Colonic mucosa (tissue), 4 donors: ENCODE results near the gene LLPH. TPM values are rescaled to one million over a fixed set of nuclear protein-coding genes. Genes with fewer than 3 reads are reported as not detected.

Experiments
- DNase-seq: peaks from one replicate; pipeline ENCODE4 v3.0.0-alpha.2; 2020
- H3K27ac ChIP-seq: fragments of 200-600 bp; one replicate; pipeline ENCODE4 v1.8.0; 2021
- H3K27me3 ChIP-seq: fragments of 200-600 bp; one replicate; pipeline ENCODE4 v1.8.0; 2021
- H3K36me3 ChIP-seq: fragments of 200-600 bp; one replicate; pipeline ENCODE4 v1.8.0; 2021
- H3K4me1 ChIP-seq: fragments of 200-600 bp; one replicate; pipeline ENCODE4 v1.8.0; 2021; ENCODE audit warnings: mild to moderate bottlenecking
- H3K4me3 ChIP-seq: fragments of 200-600 bp; one replicate; pipeline ENCODE4 v1.8.0; 2021
- H3K9ac ChIP-seq, 2 donors: one replicate each; pipeline ENCODE4 v1.7.0; 2013; ENCODE audit warnings: control low read depth in 2 of 2, low read depth in 2 of 2, low read length in 2 of 2
- H3K9me3 ChIP-seq: fragments of 200-600 bp; one replicate; pipeline ENCODE4 v1.8.0; 2021
- CTCF ChIP-seq: fragments of 200-600 bp; IDR thresholded peaks from one replicate; pipeline ENCODE4 v1.8.0; 2022; ENCODE audit warnings: antibody characterized with exemption, mild to moderate bottlenecking
- intact Hi-C: fragments of 100-400 bp; cut with DNase I; formaldehyde crosslinking; loops from one replicate; pipeline ENCODE4 v1.14.1; 2022
- total RNA-seq, 2 donors: library from RNA; stranded (reverse); fragmentation: NEBNext Ultra II Directional in 1 of 2; extraction: Animal tissue kit (Norgen Biotek cat#: 25700) in 1 of 2; gene quantifications; one replicate each; pipeline ENCODE4 v1.2.1, GENCODE V29; 2021
- donor health status: healthy.
- donor health status: DM: no; HTN: no; CAD: no.
- donor health status: DM: no; HTN: no; CAD: no.

The LLPH gene
- total RNA-seq, 2 donors from 2014 or later = 21.0 to 28.5 TPM

DNA sequence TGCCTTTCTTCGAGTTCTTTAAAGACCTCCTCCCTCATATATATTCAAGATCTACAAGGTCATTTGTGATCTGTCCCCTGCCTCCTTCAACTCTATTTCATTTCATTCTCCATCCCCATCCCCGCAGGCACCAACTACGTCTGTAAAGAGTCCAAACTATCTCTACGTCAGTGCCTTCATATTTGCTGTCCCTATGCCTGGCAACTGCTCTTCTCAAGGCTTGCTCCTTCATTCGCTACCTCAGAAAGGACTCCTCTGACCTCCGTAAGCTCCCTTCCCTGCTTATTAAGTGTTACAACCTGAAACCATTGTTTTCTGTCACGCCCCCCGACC, 650 bp downstream of the LLPH start:
- Histone ChIP-seq H3K36me3 (no peaks in the 10 kb centered on the region), H3K27me3 (no peaks in the 10 kb centered on the region), H3K4me3 (peak overlapping the region; percentile 87), H3K4me1 (peaks cover 5% of the 10 kb centered on the region), H3K27ac (no peak overlapping the region), H3K9ac (peak overlapping the region; percentile 72 to 78), H3K9me3 (no peaks in the 10 kb centered on the region)
- DNase-seq = no peak
- intact Hi-C loops = no loop called here
- no peak for TF ChIP-seq CTCF

GRCh38 chr12:66127650-66128049, 2.9 kb downstream of the LLPH start:
- Histone ChIP-seq H3K4me1 (peaks cover 5% of the 10 kb centered on the region), H3K36me3 (peaks cover 5% of the 10 kb centered on the region), H3K4me3 (no peak overlapping the region), H3K9ac (no peak overlapping the region), H3K27me3 (no peaks in the 10 kb centered on the region), H3K27ac (no peak overlapping the region), H3K9me3 (no peaks in the 10 kb centered on the region)
- no peak for TF ChIP-seq CTCF
- DNase-seq = no peak
- intact Hi-C loops = no loop called here

DNA sequence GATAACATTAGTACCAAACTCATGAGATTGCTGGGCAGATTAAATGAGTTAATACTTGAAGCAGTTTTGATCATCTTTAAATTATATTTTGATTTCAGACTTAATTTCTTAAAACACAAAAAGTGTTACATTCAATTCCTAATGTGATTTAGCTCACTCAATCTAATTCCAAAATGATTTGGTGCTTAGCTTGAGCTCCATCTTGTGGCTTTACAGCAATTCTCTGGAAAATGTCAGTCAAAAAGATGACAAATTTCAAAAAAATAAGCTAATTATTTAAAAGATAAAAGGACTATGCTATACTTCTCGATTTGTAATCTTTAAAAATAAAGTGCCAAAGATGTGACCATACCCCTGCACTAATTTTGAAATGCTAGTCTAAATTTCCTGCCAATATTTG, 10.1 kb downstream of the LLPH start:
- Histone ChIP-seq H3K36me3 (peaks cover 5% of the 10 kb centered on the region), H3K9ac (no peak overlapping the region), H3K27me3 (no peaks in the 10 kb centered on the region), H3K4me1 (no peaks in the 10 kb centered on the region), H3K9me3 (no peaks in the 10 kb centered on the region), H3K4me3 (no peak overlapping the region), H3K27ac (no peak overlapping the region)
- intact Hi-C loops = no loop called here
- DNase-seq = no peak
- no peak for TF ChIP-seq CTCF

DNA sequence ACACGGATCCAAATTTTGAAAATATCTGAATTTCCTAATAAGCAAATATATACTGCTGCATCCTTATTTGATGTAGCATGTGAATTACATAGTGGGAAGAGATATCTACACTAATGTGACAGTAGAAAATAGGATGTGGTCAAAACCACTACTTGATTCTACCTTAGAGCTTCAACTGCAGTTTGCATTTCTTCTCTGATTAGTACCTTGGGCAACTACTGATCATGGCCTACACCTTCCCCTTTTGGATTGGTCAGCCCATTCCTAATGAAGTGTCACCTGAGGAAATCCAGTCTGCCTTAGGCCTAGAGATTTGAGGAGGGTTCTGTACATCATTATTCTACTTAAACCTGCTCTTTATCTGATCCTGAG, 10.7 kb downstream of the LLPH start:
- H3K4me3 ChIP-seq = no peak overlapping the region
- H3K4me1 ChIP-seq = no peaks in the 10 kb centered on the region
- H3K36me3 ChIP-seq = peaks cover 5% of the 10 kb centered on the region
- intact Hi-C loops = no loop called here
- no peak for TF ChIP-seq CTCF
- H3K27ac ChIP-seq = no peak overlapping the region
- no peak for DNase-seq
- H3K9ac ChIP-seq = no peak overlapping the region
- no peaks in the 10 kb centered on the region for H3K9me3 ChIP-seq
- no peaks in the 10 kb centered on the region for H3K27me3 ChIP-seq

GRCh38 chr12:66119229-66119869, 11.2 kb downstream of the LLPH start:
- no peak for DNase-seq
- H3K9me3 ChIP-seq = no peaks in the 10 kb centered on the region
- H3K4me3 ChIP-seq = no peak overlapping the region
- peaks cover 3% of the 10 kb centered on the region for H3K36me3 ChIP-seq
- no peaks in the 10 kb centered on the region for H3K27me3 ChIP-seq
- H3K9ac ChIP-seq = no peak overlapping the region
- intact Hi-C loops = no loop called here
- no peak for TF ChIP-seq CTCF
- no peaks in the 10 kb centered on the region for H3K4me1 ChIP-seq
- no peak overlapping the region for H3K27ac ChIP-seq
